Stomach (tissue), 9 donors: ENCODE results near the gene KIT. TPM values are rescaled to one million over a fixed set of nuclear protein-coding genes. Genes with fewer than 3 reads are reported as not detected.

Source experiments
- DNase-seq, 2 donors: peaks; one replicate each; pipeline versions ENCODE4 v3.0.0 to v3.0.0-alpha.2; 2013 to 2019
- H3K27ac ChIP-seq, 5 donors: fragments of 200-600 bp in 4 of 5; sonication (generic) in 4 of 5; one replicate each; pipeline ENCODE4 v1.5.1; 2013 to 2019; ENCODE audit warnings: mild to moderate bottlenecking in 1 of 5, moderate library complexity in 1 of 5
- H3K27me3 ChIP-seq, 3 donors: fragments of 200-600 bp; sonication (generic); one replicate each; pipeline ENCODE4 v1.5.1; 2017 to 2019; ENCODE audit warnings: mixed run types in 1 of 3
- H3K36me3 ChIP-seq, 4 donors: fragments of 200-600 bp; sonication (generic); 1 replicate in 3 of 4; 2 replicates in 1 of 4; pipeline ENCODE4 v1.5.1; 2016 to 2019
- H3K4me1 ChIP-seq, 4 donors: fragments of 200-600 bp; sonication (generic); one replicate each; pipeline ENCODE4 v1.5.1; 2016 to 2019
- H3K4me3 ChIP-seq, 4 donors: fragments of 200-600 bp; sonication (generic) in 3 of 4; one replicate each; pipeline ENCODE4 v1.5.1; 2016 to 2019; ENCODE audit warnings: mild to moderate bottlenecking in 1 of 4
- H3K9me3 ChIP-seq, 4 donors: fragments of 200-600 bp; sonication (generic); one replicate each; pipeline ENCODE4 v1.5.1; 2016 to 2019
- CTCF ChIP-seq, 7 experiments: fragments of 450-650 bp in 4 of 7; fragments of 200-600 bp in 3 of 7; sonication (generic) in 3 of 7; IDR thresholded peaks; one replicate each; pipeline ENCODE4 v1.5.1; 2016 to 2019; ENCODE audit warnings: antibody characterized with exemption in 7 of 7, control low read depth in 2 of 7, mild to moderate bottlenecking in 1 of 7
- EP300 ChIP-seq: sonication (generic); formaldehyde crosslinking; IDR thresholded peaks from one replicate; pipeline ENCODE4 v1.6.1; 2017; ENCODE audit warnings: antibody characterized with exemption
- POLR2A ChIP-seq, 4 donors: fragments of 450-650 bp; IDR thresholded peaks; one replicate each; pipeline ENCODE4 v1.6.1; 2016; ENCODE audit warnings: antibody characterized with exemption in 4 of 4, control low read depth in 2 of 4, mild to moderate bottlenecking in 1 of 4, moderate library complexity in 1 of 4
- POLR2AphosphoS5 ChIP-seq, 3 donors: sonication (generic); formaldehyde crosslinking; IDR thresholded peaks; one replicate each; pipeline ENCODE4 v1.6.1; 2016; ENCODE audit warnings: antibody characterized with exemption in 3 of 3
- WGBS, 5 donors: extraction: QIAGEN DNeasy Blood & Tissue Kit in 3 of 5; methylation state at CpG; one replicate each; pipeline versions ENCODE4 v1.1.5 to v1.1.7; 2013 to 2018; 5-methylcytosine and 5-hydroxymethylcytosine counted together
- intact Hi-C: fragments of 100-400 bp; cut with DNase I; formaldehyde crosslinking; loops from one replicate; pipeline ENCODE4 v1.15.1; 2023; ENCODE audit warnings: low total_unique reads
- polyA plus RNA-seq, 3 donors: library from polyadenylated mRNA; stranded (reverse); fragments of 200-250 nt; gene quantifications; one replicate each; pipeline ENCODE4 v1.2.3, GENCODE V29; 2013
- total RNA-seq, 5 donors: library from RNA; depleted of rRNA; stranded (reverse); fragments of >200 nt; gene quantifications; one replicate each; pipeline versions ENCODE4 v1.1.0 to v1.2.3, GENCODE V29; 2014 to 2016
- donor health status: healthy with polysubstance abuse.
- donor health status: Bipolar disorder and iron deficiency.
- donor health status: healthy.

Gene KIT
- total and polyA plus RNA-seq, 8 donors = 1.9 to 55.8 (median 13.1) TPM

- Histone ChIP-seq H3K27me3 (peaks cover 0 to 45% (median 4%) of the 10 kb centered on the region in 3 donors), H3K9me3 (no peaks in the 10 kb centered on the region), H3K27ac (no peak overlapping the region), H3K4me3 (no peak overlapping the region), H3K36me3 (no peaks in the 10 kb centered on the region), H3K4me1 (peaks cover 2 to 8% (median 8%) of the 10 kb centered on the region in 4 donors)
- no peak for DNase-seq
- TF ChIP-seq POLR2AphosphoS5 (IDR thresholded peaks at IDR 0.05) (no peak), POLR2A (IDR thresholded peaks at IDR 0.05) (no peak)
- intact Hi-C loops = no loop called here
- WGBS, 5 donors = 91 to 99% (median 93%) methylated on average over 6 of the region's 6 CpGs
Observed at GRCh38 chr4:54664400-54664799, 6.6 kb downstream of the KIT start.

GRCh38 chr4:54668014-54668611 lies 10.4 kb downstream of the KIT start:
- H3K27ac ChIP-seq = no peak overlapping the region
- H3K4me1 ChIP-seq = no peaks in the 10 kb centered on the region
- TF ChIP-seq CTCF (IDR thresholded peaks at IDR 0.05) (no peak), POLR2AphosphoS5 (IDR thresholded peaks at IDR 0.05) (no peak), EP300 (no peak), POLR2A (IDR thresholded peaks at IDR 0.05) (no peak)
- intact Hi-C loops = no loop called here
- H3K4me3 ChIP-seq = no peak overlapping the region
- WGBS, 5 donors = 20 to 45% (median 28%) methylated on average over 6 of the region's 6 CpGs
- H3K36me3 ChIP-seq = no peaks in the 10 kb centered on the region
- peaks cover 0 to 16% (median 0%) of the 10 kb centered on the region in 3 donors for H3K27me3 ChIP-seq
- DNase-seq = peak in 1 of 2 donors; percentile 15
- H3K9me3 ChIP-seq = no peaks in the 10 kb centered on the region

GRCh38 chr4:54669831-54670230 lies 12.1 kb downstream of the KIT start:
- Histone ChIP-seq H3K4me3 (no peak overlapping the region), H3K36me3 (no peaks in the 10 kb centered on the region), H3K9me3 (no peaks in the 10 kb centered on the region), H3K27ac (no peak overlapping the region), H3K4me1 (no peaks in the 10 kb centered on the region), H3K27me3 (peaks cover 0 to 3% (median 0%) of the 10 kb centered on the region in 3 donors)
- no peak for DNase-seq
- WGBS, 5 donors = 94 to 100% (median 95%) methylated on average over 1 of the region's 1 CpG
- TF ChIP-seq EP300 = no peak
- no peak for TF ChIP-seq POLR2AphosphoS5 (IDR thresholded peaks at IDR 0.05)
- no peak for TF ChIP-seq CTCF (IDR thresholded peaks at IDR 0.05)
- TF ChIP-seq POLR2A (IDR thresholded peaks at IDR 0.05) = no peak
- intact Hi-C loops = no loop called here

- H3K4me3 ChIP-seq = no peak overlapping the region
- WGBS, 5 donors = 73 to 84% (median 81%) methylated on average over 12 of the region's 12 CpGs
- no peak for DNase-seq
- H3K9me3 ChIP-seq = no peaks in the 10 kb centered on the region
- no peak for TF ChIP-seq POLR2A (IDR thresholded peaks at IDR 0.05)
- TF ChIP-seq POLR2AphosphoS5 (IDR thresholded peaks at IDR 0.05) = no peak
- TF ChIP-seq EP300 = no peak
- no peak for TF ChIP-seq CTCF (IDR thresholded peaks at IDR 0.05)
- H3K36me3 ChIP-seq = no peaks in the 10 kb centered on the region
- H3K27ac ChIP-seq = no peak overlapping the region
- no peaks in the 10 kb centered on the region for H3K4me1 ChIP-seq
- intact Hi-C loops = no loop called here
- no peaks in the 10 kb centered on the region for H3K27me3 ChIP-seq
Observed at GRCh38 chr4:54675721-54676461, 18.1 kb downstream of the KIT start.

GRCh38 chr4:54676658-54677057 lies 18.9 kb downstream of the KIT start:
- DNase-seq = no peak
- 64 to 79% (median 69%) methylated on average over 5 of the region's 5 CpGs for WGBS, 5 donors
- H3K27me3 ChIP-seq = no peaks in the 10 kb centered on the region
- intact Hi-C loops = no loop called here
- no peak overlapping the region for H3K4me3 ChIP-seq
- H3K4me1 ChIP-seq = no peaks in the 10 kb centered on the region
- H3K27ac ChIP-seq = no peak overlapping the region
- no peaks in the 10 kb centered on the region for H3K9me3 ChIP-seq
- no peaks in the 10 kb centered on the region for H3K36me3 ChIP-seq
- no peak for TF ChIP-seq POLR2AphosphoS5 (IDR thresholded peaks at IDR 0.05)
- no peak for TF ChIP-seq POLR2A (IDR thresholded peaks at IDR 0.05)
- no peak for TF ChIP-seq EP300
- no peak for TF ChIP-seq CTCF (IDR thresholded peaks at IDR 0.05)
